SH-SY5Y (cell line): Measurements from ENCODE around the gene PSEN1.

Experiments
- GATA2 ChIP-seq: IDR thresholded peaks from 2 replicates; pipeline ENCODE4 v1.6.1; 2011; ENCODE audit warnings: mild to moderate bottlenecking, low read depth, low read length
- GATA3 ChIP-seq: IDR thresholded peaks from 2 replicates; pipeline ENCODE4 v1.6.1; 2011; ENCODE audit warnings: low read depth, mild to moderate bottlenecking, low read length, moderate library complexity

DNA sequence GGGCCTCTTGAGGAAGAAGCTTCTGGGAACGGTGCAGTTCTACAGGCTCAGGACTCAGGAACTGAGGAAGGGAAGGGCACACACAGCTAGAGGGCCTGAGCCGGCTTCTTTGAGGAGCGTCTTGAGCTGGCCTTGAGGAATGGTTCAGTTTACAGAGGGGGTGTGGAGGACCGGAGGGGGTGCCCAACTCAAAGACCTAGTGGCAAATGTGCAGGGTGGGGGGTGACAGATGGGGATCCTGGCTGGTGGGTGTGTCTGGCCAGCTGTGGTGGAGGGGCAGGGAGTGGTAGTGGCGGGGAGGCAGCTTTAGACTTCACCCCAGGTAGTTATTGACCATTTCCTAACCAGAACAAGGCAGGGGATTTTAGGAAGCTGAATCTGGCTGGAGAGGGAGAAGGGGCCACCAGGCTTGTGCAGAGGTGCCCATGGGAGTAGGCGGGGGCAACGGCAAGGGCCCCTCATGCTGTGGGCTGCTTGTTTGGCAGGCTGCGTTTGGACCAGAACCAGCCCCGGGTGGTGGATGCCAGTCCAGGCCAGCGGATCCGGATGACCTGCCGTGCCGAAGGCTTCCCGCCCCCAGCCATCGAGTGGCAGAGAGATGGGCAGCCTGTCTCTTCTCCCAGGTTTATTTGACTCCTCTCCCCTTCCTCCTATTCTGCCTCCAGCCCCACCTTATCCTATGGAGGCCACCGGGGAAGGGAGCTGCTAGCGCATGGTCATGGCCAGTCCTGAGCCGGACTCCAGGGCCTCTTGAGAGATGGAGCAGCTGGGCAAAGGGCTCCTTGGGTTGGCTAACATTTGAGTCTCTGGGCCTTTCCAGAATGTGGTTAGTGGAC is 128.8 kb downstream of the PSEN1 start:
- TF ChIP-seq GATA3 (no peak), GATA2 (no peak)
